HepG2 (cell line): Measurements from ENCODE around the gene CFL1.

Source experiments
- CHCHD3 ChIP-seq: sonication (generic); formaldehyde crosslinking; IDR thresholded peaks from 2 replicates; pipeline ENCODE4 v1.8.0; 2022; ENCODE audit warnings: mild to moderate bottlenecking, missing genetic modification reagents, moderate library complexity
- GABPA ChIP-seq, 2 experiments: IDR thresholded peaks; 2 replicates each; pipeline ENCODE4 v1.6.1; 2011 to 2016; ENCODE audit warnings: low read depth in 2 of 2, low read length in 1 of 2, missing biosample characterization in 1 of 2, missing genetic modification characterization in 1 of 2
- MTF2 ChIP-seq: sonication (generic); formaldehyde crosslinking; IDR thresholded peaks from 2 replicates; pipeline ENCODE4 v1.5.0; 2020; ENCODE audit warnings: missing genetic modification reagents, borderline replicate concordance
- NFIC ChIP-seq: IDR thresholded peaks from 2 replicates; pipeline ENCODE4 v1.6.1; 2012; ENCODE audit warnings: mild to moderate bottlenecking, low read length, inconsistent platforms
- SNAPC2 ChIP-seq: sonication (generic); formaldehyde crosslinking; IDR thresholded peaks from 2 replicates; pipeline ENCODE4 v1.8.1; 2022; ENCODE audit warnings: mild to moderate bottlenecking, missing genetic modification reagents
- TCF7 ChIP-seq: sonication (generic); IDR thresholded peaks from 2 replicates; pipeline ENCODE4 v1.6.1; 2016; ENCODE audit warnings: antibody characterized with exemption, low read depth
- ZNF354B ChIP-seq: sonication (generic); formaldehyde crosslinking; IDR thresholded peaks from 2 replicates; pipeline ENCODE4 v1.8.0; 2022; ENCODE audit warnings: mild to moderate bottlenecking, missing genetic modification reagents
- ZNF430 ChIP-seq: sonication (generic); formaldehyde crosslinking; IDR thresholded peaks from 2 replicates; pipeline ENCODE4 v1.9.0; 2021; ENCODE audit warnings: mild to moderate bottlenecking, missing genetic modification reagents
- ZZZ3 ChIP-seq: sonication (generic); formaldehyde crosslinking; IDR thresholded peaks from 2 replicates; pipeline ENCODE4 v1.4.0; 2020; ENCODE audit warnings: missing genetic modification reagents, mild to moderate bottlenecking, borderline replicate concordance
- TF ChIP-seq, protein P1 (sequence below): sonication (generic); formaldehyde crosslinking; IDR thresholded peaks from 2 replicates; pipeline ENCODE4 v1.4.0; 2020; ENCODE audit warnings: mild to moderate bottlenecking, missing genetic modification reagents
- TF ChIP-seq, protein P2 (sequence below), 2 experiments: sonication (generic) in 1 of 2; formaldehyde crosslinking in 1 of 2; IDR thresholded peaks; 2 replicates each; pipeline versions ENCODE4 v1.4.0 to v1.6.1; 2018 to 2020; ENCODE audit warnings: missing genetic modification reagents in 2 of 2, borderline replicate concordance in 1 of 2, low read depth in 1 of 2, mild to moderate bottlenecking in 1 of 2, missing biosample characterization in 1 of 2
- TF ChIP-seq, protein P3 (sequence below): sonication (generic); formaldehyde crosslinking; IDR thresholded peaks from 2 replicates; pipeline ENCODE4 v1.5.0; 2020; ENCODE audit warnings: mild to moderate bottlenecking, missing genetic modification reagents, moderate library complexity
- TF ChIP-seq, protein P4 (sequence below), 2 experiments: IDR thresholded peaks; 2 replicates each; pipeline ENCODE4 v1.6.1; 2011 to 2012; ENCODE audit warnings: low read length in 2 of 2, borderline replicate concordance in 1 of 2, low read depth in 1 of 2, mild to moderate bottlenecking in 1 of 2, moderate library complexity in 1 of 2
- TF ChIP-seq, protein P5 (sequence below): sonication (generic); formaldehyde crosslinking; conservative IDR thresholded peaks from 2 replicates; pipeline ENCODE4 v1.4.0; 2020; ENCODE audit warnings: missing genetic modification reagents

DNA sequence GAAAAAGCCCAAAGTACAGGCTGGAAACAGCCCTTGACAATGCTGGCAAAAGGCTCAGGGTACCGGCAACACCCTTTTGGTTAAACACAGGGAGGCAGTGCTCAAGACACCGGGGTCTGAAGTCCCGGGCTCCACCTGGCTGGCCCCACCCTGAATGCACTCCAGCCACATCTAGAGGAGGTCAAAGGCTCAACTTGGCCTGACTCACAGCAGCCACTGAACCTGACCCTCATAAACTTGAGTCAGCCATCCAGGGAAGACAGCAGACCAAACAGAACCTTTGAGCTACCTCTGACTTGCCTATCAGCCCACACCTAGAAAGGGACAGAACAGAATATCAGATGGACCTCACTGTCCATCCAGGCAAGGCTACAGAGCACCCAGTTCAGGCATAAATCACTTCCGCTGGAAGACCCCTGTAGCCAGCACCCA lies 3.8 kb downstream of the CFL1 start:
- TF ChIP-seq, protein P1, sequence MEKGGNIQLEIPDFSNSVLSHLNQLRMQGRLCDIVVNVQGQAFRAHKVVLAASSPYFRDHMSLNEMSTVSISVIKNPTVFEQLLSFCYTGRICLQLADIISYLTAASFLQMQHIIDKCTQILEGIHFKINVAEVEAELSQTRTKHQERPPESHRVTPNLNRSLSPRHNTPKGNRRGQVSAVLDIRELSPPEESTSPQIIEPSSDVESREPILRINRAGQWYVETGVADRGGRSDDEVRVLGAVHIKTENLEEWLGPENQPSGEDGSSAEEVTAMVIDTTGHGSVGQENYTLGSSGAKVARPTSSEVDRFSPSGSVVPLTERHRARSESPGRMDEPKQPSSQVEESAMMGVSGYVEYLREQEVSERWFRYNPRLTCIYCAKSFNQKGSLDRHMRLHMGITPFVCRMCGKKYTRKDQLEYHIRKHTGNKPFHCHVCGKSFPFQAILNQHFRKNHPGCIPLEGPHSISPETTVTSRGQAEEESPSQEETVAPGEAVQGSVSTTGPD (CRISPR knock-in tag): no peak
- TF ChIP-seq, protein P2, sequence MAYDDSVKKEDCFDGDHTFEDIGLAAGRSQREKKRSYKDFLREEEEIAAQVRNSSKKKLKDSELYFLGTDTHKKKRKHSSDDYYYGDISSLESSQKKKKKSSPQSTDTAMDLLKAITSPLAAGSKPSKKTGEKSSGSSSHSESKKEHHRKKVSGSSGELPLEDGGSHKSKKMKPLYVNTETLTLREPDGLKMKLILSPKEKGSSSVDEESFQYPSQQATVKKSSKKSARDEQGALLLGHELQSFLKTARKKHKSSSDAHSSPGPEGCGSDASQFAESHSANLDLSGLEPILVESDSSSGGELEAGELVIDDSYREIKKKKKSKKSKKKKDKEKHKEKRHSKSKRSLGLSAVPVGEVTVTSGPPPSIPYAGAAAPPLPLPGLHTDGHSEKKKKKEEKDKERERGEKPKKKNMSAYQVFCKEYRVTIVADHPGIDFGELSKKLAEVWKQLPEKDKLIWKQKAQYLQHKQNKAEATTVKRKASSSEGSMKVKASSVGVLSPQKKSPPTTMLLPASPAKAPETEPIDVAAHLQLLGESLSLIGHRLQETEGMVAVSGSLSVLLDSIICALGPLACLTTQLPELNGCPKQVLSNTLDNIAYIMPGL (CRISPR knock-in tag; IDR thresholded peaks at IDR 0.05; ENCODE audit: borderline replicate concordance in 1 of 2, low read depth in 1 of 2): no peak
- TF ChIP-seq, protein P3, sequence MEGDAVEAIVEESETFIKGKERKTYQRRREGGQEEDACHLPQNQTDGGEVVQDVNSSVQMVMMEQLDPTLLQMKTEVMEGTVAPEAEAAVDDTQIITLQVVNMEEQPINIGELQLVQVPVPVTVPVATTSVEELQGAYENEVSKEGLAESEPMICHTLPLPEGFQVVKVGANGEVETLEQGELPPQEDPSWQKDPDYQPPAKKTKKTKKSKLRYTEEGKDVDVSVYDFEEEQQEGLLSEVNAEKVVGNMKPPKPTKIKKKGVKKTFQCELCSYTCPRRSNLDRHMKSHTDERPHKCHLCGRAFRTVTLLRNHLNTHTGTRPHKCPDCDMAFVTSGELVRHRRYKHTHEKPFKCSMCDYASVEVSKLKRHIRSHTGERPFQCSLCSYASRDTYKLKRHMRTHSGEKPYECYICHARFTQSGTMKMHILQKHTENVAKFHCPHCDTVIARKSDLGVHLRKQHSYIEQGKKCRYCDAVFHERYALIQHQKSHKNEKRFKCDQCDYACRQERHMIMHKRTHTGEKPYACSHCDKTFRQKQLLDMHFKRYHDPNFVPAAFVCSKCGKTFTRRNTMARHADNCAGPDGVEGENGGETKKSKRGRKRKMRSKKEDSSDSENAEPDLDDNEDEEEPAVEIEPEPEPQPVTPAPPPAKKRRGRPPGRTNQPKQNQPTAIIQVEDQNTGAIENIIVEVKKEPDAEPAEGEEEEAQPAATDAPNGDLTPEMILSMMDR (CRISPR knock-in tag): no peak
- TF ChIP-seq ZNF354B (CRISPR knock-in tag) (no peak), NFIC (no peak), GABPA (IDR thresholded peaks at IDR 0.05; ENCODE audit: low read depth, low read length) (no peak), GABPA (CRISPR knock-in tag; IDR thresholded peaks at IDR 0.05; ENCODE audit: low read depth) (0 out of 2 replicates have a peak, but pooled peaks have one; percentile 32), ZNF430 (CRISPR knock-in tag) (peak; percentile 22; the same call in 1 of the 2 replicates), ZZZ3 (CRISPR knock-in tag) (no peak), MTF2 (no peak), TCF7 (no peak), SNAPC2 (no peak), CHCHD3 (CRISPR knock-in tag) (no peak)
- TF ChIP-seq, protein P4, sequence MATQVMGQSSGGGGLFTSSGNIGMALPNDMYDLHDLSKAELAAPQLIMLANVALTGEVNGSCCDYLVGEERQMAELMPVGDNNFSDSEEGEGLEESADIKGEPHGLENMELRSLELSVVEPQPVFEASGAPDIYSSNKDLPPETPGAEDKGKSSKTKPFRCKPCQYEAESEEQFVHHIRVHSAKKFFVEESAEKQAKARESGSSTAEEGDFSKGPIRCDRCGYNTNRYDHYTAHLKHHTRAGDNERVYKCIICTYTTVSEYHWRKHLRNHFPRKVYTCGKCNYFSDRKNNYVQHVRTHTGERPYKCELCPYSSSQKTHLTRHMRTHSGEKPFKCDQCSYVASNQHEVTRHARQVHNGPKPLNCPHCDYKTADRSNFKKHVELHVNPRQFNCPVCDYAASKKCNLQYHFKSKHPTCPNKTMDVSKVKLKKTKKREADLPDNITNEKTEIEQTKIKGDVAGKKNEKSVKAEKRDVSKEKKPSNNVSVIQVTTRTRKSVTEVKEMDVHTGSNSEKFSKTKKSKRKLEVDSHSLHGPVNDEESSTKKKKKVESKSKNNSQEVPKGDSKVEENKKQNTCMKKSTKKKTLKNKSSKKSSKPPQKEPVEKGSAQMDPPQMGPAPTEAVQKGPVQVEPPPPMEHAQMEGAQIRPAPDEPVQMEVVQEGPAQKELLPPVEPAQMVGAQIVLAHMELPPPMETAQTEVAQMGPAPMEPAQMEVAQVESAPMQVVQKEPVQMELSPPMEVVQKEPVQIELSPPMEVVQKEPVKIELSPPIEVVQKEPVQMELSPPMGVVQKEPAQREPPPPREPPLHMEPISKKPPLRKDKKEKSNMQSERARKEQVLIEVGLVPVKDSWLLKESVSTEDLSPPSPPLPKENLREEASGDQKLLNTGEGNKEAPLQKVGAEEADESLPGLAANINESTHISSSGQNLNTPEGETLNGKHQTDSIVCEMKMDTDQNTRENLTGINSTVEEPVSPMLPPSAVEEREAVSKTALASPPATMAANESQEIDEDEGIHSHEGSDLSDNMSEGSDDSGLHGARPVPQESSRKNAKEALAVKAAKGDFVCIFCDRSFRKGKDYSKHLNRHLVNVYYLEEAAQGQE (IDR thresholded peaks at IDR 0.05; ENCODE audit: borderline replicate concordance in 1 of 2, low read depth in 1 of 2, low read length in 2 of 2): peak in 1 of 2 experiments; percentile 42; a peak in 1 of 4 replicates
- TF ChIP-seq, protein P5, sequence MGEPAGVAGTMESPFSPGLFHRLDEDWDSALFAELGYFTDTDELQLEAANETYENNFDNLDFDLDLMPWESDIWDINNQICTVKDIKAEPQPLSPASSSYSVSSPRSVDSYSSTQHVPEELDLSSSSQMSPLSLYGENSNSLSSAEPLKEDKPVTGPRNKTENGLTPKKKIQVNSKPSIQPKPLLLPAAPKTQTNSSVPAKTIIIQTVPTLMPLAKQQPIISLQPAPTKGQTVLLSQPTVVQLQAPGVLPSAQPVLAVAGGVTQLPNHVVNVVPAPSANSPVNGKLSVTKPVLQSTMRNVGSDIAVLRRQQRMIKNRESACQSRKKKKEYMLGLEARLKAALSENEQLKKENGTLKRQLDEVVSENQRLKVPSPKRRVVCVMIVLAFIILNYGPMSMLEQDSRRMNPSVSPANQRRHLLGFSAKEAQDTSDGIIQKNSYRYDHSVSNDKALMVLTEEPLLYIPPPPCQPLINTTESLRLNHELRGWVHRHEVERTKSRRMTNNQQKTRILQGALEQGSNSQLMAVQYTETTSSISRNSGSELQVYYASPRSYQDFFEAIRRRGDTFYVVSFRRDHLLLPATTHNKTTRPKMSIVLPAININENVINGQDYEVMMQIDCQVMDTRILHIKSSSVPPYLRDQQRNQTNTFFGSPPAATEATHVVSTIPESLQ (CRISPR knock-in tag): no peak
